HCT116 (cell line): Measurements from ENCODE around the gene ACADVL.

ENCODE experiments used
- CEBPB ChIP-seq: IDR thresholded peaks from 2 replicates; pipeline ENCODE4 v1.6.1; 2012; ENCODE audit warnings: low read depth
- EGR1 ChIP-seq: IDR thresholded peaks from 2 replicates; pipeline ENCODE4 v1.6.1; 2012; ENCODE audit warnings: low read depth
- EZH2 ChIP-seq: fragments of 200-600 bp; sonication (generic); IDR thresholded peaks from 2 replicates; pipeline ENCODE4 v1.6.1; 2017; ENCODE audit warnings: antibody characterized with exemption, mixed run types
- POLR2A ChIP-seq: IDR thresholded peaks from 2 replicates; pipeline ENCODE4 v1.7.0; 2011; ENCODE audit warnings: borderline replicate concordance; ENCODE audit not compliant: insufficient read depth, insufficient read length; ENCODE audit errors: extremely low read depth
- RAD21 ChIP-seq: IDR thresholded peaks from 2 replicates; pipeline ENCODE4 v1.6.1; 2012; ENCODE audit warnings: low read depth, mild to moderate bottlenecking
- SP1 ChIP-seq: IDR thresholded peaks from 2 replicates; pipeline ENCODE4 v1.6.1; 2012; ENCODE audit warnings: low read depth
- YY1 ChIP-seq: IDR thresholded peaks from 2 replicates; pipeline ENCODE4 v1.6.1; 2011; ENCODE audit warnings: low read length, low read depth, moderate library complexity, mild to moderate bottlenecking; ENCODE audit not compliant: insufficient replicate concordance; ENCODE audit errors: extremely low read depth
- ZFX ChIP-seq: fragments of 450-650 bp; IDR thresholded peaks from 2 replicates; pipeline ENCODE4 v1.6.1; 2017
- TF ChIP-seq, protein P1 (sequence below): IDR thresholded peaks from 2 replicates; pipeline ENCODE4 v1.6.1; 2011; ENCODE audit warnings: mild to moderate bottlenecking, low read length, moderate library complexity; ENCODE audit not compliant: insufficient replicate concordance; ENCODE audit errors: extremely low read depth
- TF ChIP-seq, protein P2 (sequence below): IDR thresholded peaks from 2 replicates; pipeline ENCODE4 v1.6.1; 2012
- TF ChIP-seq, protein P3 (sequence below), 3 experiments: fragments of 200-600 bp in 1 of 3; sonication (generic) in 1 of 3; IDR thresholded peaks in 2 of 3; conservative IDR thresholded peaks in 1 of 3; 2 replicates each; pipeline ENCODE4 v1.5.1; 2012 to 2017; ENCODE audit warnings: low read depth in 2 of 3, low read length in 2 of 3, antibody characterized with exemption in 1 of 3, borderline replicate concordance in 1 of 3, control low read depth in 1 of 3, mild to moderate bottlenecking in 1 of 3, mixed read lengths in 1 of 3, mixed run types in 1 of 3, moderate library complexity in 1 of 3; ENCODE audit not compliant: insufficient read depth in 1 of 3

DNA sequence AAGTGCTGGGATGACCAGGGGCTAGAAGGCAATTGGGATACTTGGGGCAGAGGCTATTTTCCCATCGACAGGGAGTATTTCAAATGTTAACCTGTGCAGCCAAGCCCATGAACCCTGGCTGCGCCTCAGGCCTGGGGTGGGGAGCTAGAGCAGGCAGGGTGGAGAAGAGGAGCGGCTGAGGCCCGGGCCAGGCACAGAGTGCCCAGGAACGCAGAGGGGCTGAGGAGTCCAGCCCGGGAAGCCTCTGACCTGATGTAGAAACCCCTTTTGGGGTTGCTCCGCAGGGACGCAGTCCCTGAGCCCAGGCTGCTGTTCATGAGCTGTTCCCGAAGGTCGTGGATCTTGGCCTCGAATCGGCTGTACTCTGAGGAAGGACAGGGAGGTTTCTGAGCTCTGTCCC lies 23.8 kb upstream of the ACADVL start:
- TF ChIP-seq POLR2A: no peak
- no peak for TF ChIP-seq EZH2
- TF ChIP-seq RAD21: no peak
- TF ChIP-seq EGR1: no peak
- TF ChIP-seq, protein P1, sequence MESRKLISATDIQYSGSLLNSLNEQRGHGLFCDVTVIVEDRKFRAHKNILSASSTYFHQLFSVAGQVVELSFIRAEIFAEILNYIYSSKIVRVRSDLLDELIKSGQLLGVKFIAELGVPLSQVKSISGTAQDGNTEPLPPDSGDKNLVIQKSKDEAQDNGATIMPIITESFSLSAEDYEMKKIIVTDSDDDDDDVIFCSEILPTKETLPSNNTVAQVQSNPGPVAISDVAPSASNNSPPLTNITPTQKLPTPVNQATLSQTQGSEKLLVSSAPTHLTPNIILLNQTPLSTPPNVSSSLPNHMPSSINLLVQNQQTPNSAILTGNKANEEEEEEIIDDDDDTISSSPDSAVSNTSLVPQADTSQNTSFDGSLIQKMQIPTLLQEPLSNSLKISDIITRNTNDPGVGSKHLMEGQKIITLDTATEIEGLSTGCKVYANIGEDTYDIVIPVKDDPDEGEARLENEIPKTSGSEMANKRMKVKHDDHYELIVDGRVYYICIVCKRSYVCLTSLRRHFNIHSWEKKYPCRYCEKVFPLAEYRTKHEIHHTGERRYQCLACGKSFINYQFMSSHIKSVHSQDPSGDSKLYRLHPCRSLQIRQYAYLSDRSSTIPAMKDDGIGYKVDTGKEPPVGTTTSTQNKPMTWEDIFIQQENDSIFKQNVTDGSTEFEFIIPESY: no peak
- TF ChIP-seq, protein P2, sequence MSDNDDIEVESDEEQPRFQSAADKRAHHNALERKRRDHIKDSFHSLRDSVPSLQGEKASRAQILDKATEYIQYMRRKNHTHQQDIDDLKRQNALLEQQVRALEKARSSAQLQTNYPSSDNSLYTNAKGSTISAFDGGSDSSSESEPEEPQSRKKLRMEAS: no peak
- no peak for TF ChIP-seq YY1
- TF ChIP-seq, protein P3, sequence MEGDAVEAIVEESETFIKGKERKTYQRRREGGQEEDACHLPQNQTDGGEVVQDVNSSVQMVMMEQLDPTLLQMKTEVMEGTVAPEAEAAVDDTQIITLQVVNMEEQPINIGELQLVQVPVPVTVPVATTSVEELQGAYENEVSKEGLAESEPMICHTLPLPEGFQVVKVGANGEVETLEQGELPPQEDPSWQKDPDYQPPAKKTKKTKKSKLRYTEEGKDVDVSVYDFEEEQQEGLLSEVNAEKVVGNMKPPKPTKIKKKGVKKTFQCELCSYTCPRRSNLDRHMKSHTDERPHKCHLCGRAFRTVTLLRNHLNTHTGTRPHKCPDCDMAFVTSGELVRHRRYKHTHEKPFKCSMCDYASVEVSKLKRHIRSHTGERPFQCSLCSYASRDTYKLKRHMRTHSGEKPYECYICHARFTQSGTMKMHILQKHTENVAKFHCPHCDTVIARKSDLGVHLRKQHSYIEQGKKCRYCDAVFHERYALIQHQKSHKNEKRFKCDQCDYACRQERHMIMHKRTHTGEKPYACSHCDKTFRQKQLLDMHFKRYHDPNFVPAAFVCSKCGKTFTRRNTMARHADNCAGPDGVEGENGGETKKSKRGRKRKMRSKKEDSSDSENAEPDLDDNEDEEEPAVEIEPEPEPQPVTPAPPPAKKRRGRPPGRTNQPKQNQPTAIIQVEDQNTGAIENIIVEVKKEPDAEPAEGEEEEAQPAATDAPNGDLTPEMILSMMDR (IDR thresholded peaks at IDR 0.05 in 2 of 3, conservative IDR thresholded peaks at IDR 0.05 in 1 of 3; ENCODE audit: borderline replicate concordance in 1 of 3, insufficient read depth in 1 of 3, low read depth in 2 of 3, low read length in 2 of 3): no peak
- no peak for TF ChIP-seq CEBPB
- TF ChIP-seq ZFX: no peak
- TF ChIP-seq SP1: no peak
